PFSK-1 (cell line): Measurements from ENCODE around the gene TLCD3A.

Source experiments
- POLR2AphosphoS5 ChIP-seq: IDR thresholded peaks from 2 replicates; pipeline ENCODE4 v1.6.1; 2012; ENCODE audit warnings: low read depth, mild to moderate bottlenecking, control low read depth, low read length, moderate library complexity
- SIN3A ChIP-seq: IDR thresholded peaks from 2 replicates; pipeline ENCODE4 v1.6.1; 2012; ENCODE audit warnings: mild to moderate bottlenecking, low read length, moderate library complexity, borderline replicate concordance; ENCODE audit not compliant: insufficient read depth
- TF ChIP-seq, protein P1 (sequence below), 2 experiments: IDR thresholded peaks; 2 replicates each; pipeline versions ENCODE4 v1.6.1 to v1.8.0; 2011 to 2012; ENCODE audit warnings: low read depth in 2 of 2, low read length in 2 of 2, control low read depth in 1 of 2, inconsistent platforms in 1 of 2, mild to moderate bottlenecking in 1 of 2, moderate library complexity in 1 of 2; ENCODE audit not compliant: insufficient read depth in 1 of 2

GRCh38 chr17:784143-784542 lies 51.7 kb downstream of the TLCD3A start:
- TF ChIP-seq SIN3A (no peak), POLR2AphosphoS5 (no peak)
- TF ChIP-seq, protein P1, sequence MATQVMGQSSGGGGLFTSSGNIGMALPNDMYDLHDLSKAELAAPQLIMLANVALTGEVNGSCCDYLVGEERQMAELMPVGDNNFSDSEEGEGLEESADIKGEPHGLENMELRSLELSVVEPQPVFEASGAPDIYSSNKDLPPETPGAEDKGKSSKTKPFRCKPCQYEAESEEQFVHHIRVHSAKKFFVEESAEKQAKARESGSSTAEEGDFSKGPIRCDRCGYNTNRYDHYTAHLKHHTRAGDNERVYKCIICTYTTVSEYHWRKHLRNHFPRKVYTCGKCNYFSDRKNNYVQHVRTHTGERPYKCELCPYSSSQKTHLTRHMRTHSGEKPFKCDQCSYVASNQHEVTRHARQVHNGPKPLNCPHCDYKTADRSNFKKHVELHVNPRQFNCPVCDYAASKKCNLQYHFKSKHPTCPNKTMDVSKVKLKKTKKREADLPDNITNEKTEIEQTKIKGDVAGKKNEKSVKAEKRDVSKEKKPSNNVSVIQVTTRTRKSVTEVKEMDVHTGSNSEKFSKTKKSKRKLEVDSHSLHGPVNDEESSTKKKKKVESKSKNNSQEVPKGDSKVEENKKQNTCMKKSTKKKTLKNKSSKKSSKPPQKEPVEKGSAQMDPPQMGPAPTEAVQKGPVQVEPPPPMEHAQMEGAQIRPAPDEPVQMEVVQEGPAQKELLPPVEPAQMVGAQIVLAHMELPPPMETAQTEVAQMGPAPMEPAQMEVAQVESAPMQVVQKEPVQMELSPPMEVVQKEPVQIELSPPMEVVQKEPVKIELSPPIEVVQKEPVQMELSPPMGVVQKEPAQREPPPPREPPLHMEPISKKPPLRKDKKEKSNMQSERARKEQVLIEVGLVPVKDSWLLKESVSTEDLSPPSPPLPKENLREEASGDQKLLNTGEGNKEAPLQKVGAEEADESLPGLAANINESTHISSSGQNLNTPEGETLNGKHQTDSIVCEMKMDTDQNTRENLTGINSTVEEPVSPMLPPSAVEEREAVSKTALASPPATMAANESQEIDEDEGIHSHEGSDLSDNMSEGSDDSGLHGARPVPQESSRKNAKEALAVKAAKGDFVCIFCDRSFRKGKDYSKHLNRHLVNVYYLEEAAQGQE (IDR thresholded peaks at IDR 0.05; ENCODE audit: insufficient read depth in 1 of 2, low read depth in 2 of 2, low read length in 2 of 2) = no peak
